ENCODE results near the gene FLRT3. TPM values are rescaled to one million over a fixed set of nuclear protein-coding genes. Genes with fewer than 3 reads are reported as not detected.

FLRT3 gene
- 1.5 TPM in 2 replicates for total RNA-seq

GRCh38 chr20:14337400-14338171 is at the start of gene FLRT3:
Gene FLRT3, minus strand, starts transcription at chr20:14337612. Its CDS starts 10,106 bp downstream, at chr20:14327506.

Measured in bronchus fibroblast of lung (primary cell).